Activated CD4-positive, CD25-positive, alpha-beta regulatory T cell treated with anti-CD3 and anti-CD28 coated beads, Interleukin-2, amount 50 U/mL, for 24 hours (primary cell): ENCODE results near the gene HMOX1.

ENCODE experiments used
- ATAC-seq, 2 donors: fragments of 150-1000 bp; cut with Tn5 transposase; one replicate each; pipeline ENCODE4 v1.10.0; 2021; ENCODE audit warnings: mild to moderate bottlenecking in 1 of 2, moderate library complexity in 1 of 2

HMOX1 gene

DNA sequence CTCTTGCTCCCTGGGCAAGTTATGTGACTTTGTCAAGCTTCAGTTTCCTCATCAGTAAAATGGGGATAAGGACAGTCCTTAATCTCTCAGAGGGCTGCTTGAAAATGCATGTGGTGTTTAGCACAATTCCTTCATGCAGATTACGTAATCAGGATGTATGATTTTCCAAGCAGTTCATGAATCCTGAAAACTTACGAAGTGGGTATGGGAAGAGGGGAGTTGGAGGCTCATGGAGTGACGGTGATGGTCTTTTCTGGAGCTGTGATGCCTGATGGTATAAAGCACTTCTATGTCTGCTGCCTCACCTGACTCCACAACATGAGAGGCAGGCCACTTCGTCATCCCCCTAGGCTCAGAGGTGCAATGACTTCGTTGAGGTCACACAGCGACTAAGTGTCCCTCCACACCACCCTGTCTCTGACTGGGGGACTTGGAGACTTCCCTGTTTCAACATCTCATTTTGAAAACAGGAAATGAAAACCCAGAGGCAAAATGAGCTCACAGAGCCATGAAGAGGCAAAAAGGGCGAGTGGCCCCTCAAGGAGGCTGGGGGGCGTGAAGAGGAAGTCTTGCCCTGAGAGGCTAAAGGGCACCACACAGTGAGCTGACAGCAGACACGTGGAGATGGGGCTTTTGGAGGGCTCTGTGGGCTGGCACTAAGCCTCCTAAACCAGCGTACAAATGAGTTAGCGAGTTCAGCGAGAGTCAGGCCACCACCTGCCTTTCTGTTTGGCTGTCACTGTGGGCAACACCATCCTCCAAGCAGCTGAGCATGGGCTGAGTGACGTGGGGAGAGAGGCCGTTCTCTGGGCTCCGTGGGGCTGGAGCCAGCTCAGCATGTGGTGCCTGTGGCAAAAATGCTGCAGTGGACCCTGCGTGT, 29.1 kb downstream of the HMOX1 start:
- peak; percentile 71 to 73 for ATAC-seq

DNA sequence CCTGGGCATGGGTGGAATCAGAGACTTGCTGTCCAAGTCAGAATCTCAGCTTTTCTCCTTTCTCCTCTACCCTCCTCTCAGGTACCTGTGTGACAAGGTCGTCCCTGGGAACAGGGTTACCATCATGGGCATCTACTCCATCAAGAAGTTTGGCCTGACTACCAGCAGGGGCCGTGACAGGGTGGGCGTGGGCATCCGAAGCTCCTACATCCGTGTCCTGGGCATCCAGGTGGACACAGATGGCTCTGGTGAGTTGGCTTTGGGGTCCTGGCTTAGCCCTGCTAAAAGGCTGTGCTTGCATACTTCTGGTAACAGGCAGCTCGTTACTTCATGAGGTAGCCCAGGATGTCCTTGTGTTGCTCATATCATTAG, 29.8 kb downstream of the HMOX1 start:
- ATAC-seq = no peak

DNA sequence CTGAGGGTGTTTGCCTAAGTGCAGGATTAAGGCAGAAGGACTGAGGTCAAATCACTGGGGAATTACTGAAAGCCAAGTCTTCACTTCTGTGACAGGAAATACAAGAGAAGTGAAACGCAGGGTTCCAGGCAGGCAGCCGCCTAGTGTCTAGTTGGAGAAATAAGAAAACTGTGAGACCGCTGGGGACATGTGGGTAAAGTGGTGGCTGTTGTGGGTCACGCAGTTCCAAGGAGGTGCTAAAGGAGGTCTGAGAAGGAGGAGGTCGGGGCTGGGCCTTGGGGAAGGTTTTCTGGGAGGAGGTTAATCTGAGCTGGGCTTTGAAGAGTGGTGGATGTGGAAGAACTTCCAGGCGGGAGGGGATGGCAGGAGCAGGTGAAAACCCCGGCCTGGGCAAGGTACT, 30.2 kb downstream of the HMOX1 start:
- ATAC-seq = peak; percentile 10 to 15

DNA sequence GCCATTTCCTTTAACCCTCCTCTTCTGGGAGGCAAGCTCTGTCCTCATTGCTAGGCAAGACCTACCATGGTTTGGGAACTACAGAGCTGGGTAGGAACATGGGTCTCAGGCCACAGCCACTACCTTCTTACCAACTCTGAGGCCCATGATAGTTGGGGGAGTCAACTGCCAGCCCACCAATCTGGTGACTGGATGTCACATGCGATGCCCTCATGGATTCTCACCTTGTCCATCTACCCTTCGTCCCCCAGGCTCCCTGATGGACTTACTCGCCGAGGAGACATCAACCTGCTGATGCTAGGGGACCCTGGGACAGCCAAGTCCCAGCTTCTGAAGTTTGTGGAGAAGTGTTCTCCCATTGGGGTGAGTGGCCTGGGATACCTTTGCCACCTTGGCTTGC, 32.7 kb downstream of the HMOX1 start:
- no peak for ATAC-seq

DNA sequence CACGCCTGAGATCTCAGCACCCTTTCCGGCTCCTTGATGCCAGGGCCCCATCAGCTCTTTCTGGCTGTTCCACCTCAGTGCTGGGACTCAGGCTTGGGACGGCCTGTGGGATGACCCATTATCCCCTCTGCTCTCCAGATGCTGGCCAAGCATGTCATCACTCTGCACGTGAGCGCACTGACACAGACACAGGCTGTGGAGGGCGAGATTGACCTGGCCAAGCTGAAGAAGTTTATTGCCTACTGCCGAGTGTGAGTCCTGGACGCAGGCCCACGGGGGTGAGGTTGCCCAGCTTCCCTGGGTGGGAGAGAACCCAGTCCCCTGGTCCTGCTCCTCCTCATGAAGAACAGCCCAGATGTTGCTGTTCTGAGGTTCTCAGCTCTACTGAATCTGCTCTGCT, 36.7 kb downstream of the HMOX1 start:
- ATAC-seq = no peak

DNA sequence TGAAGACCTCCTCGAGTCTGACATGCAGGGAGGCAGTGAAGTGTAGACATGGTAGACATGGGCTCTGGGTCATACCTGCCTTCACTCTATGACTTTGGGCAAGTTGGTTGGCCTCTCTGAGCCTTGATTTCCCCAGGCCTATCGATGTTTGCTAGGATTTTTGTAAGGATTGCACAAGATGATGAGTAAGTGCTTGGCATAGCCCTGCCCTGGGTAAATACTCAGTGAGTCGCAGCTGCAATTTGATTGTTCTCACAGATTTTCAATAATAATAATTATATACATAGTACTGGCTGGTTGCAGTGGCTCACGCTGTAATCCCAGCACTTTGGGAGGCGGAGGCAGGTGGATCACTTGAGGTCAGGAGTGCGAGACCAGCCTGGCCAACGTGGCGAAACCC, 37.2 kb downstream of the HMOX1 start:
- no peak for ATAC-seq

DNA sequence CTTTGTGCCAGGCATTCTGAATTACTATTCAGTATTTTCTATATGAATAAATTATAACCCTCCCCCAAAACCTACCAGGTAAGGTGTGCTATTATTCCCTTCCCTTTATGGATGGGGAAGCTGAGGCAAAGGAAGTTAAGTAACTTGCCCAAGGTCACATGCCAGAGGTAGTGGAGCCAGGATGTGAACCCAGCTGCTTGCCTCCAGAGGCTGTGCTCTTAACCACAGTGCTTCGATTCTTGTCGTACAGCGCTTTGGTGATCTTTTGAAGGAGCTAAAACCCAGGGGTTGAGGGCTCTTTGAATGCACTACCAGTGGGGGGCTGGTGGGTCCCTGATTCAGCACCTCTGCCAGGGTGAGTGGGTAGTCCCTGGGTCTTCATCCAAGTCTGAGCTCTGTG, 37.8 kb downstream of the HMOX1 start:
- ATAC-seq = no peak

DNA sequence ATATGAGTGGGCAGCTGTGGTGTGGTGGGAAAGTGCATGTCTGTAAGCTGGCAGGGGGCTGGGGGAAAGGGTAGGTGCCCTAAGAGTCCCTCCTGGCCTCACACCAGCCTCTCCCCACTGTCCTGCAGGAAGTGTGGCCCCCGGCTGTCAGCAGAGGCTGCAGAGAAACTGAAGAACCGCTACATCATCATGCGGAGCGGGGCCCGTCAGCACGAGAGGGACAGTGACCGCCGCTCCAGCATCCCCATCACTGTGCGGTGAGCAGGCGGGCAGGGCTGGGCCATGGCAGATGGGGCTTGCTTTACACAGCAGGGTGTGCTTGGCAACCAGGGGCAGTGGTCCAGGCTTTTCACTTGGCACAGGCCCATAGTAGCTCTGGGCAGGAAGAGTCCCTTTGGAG, 38.9 kb downstream of the HMOX1 start:
- ATAC-seq = no peak

DNA sequence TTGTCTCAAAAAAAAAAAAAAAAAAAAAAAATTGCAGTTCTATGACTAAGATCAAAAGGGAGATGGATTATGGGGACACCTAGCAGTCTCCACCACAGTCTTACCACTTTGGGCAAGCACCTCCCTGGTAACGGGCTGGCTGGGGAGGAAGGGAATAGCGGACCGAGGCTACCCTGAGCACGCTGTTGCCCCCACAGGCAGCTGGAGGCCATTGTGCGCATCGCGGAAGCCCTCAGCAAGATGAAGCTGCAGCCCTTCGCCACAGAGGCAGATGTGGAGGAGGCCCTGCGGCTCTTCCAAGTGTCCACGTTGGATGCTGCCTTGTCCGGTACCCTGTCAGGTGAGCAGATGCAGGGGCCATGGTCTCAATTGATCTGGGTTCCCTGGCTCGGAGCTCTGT, 40.2 kb downstream of the HMOX1 start:
- ATAC-seq = no peak

DNA sequence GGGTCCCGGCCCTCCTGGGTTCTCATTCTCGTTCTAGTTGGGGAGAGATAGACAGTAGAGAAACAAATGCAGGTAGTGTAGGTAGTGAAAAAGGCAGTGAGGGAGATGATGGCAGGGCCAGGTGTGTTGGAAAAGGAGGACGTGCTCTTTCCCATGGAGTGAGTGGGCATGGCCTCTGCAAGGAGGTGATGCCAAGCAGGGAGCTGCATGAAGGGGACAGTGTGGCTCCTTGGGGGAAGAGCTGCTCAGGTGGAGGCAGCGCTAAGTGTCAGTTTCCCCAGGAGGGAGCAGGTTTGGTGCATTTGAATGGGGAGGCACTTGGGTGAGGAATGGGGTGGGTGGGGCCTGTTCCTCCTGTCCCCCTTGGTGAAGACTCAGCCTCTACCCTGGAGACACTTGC, 41.2 kb downstream of the HMOX1 start:
- ATAC-seq = no peak

DNA sequence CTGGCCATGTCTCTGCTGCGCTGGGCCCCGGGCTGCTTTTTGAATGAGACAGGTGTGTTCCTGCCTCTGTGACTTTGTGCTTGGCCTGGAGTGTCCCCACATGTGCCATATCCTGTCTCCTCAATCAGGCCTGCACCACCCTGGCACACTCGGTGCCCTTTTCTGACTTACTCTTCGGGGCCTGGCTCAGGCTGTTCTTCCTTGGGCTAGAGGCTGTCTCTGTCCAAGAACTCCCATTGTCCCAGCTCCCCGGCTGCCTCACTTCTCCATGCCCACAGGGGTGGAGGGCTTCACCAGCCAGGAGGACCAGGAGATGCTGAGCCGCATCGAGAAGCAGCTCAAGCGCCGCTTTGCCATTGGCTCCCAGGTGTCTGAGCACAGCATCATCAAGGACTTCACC, 42.0 kb downstream of the HMOX1 start:
- ATAC-seq = no peak

DNA sequence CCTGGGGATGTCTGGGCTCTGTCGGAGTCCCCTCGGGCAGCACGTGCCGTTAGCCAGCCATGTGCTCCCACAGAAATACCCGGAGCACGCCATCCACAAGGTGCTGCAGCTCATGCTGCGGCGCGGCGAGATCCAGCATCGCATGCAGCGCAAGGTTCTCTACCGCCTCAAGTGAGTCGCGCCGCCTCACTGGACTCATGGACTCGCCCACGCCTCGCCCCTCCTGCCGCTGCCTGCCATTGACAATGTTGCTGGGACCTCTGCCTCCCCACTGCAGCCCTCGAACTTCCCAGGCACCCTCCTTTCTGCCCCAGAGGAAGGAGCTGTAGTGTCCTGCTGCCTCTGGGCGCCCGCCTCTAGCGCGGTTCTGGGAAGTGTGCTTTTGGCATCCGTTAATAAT, 43.2 kb downstream of the HMOX1 start:
- no peak for ATAC-seq

DNA sequence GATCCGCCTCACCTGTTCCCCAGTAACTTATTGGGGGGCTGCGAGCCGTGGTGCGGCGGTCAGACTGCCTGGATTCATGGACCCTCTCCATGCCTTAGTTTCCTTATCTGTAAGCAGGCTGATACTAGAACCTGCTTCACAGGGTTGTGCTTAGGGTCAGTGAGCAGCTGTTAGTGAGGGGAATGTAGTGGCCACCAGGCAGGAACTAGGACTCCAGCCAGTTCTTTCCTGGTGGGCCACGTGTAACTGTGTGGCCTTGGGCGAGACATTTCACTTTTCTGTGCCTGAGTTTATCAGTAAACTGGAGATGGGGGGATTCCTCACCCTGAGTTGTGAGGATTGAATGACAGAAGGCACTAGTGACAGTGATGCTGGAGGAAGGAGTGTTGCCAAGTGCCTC, 43.9 kb downstream of the HMOX1 start:
- ATAC-seq = no peak

DNA sequence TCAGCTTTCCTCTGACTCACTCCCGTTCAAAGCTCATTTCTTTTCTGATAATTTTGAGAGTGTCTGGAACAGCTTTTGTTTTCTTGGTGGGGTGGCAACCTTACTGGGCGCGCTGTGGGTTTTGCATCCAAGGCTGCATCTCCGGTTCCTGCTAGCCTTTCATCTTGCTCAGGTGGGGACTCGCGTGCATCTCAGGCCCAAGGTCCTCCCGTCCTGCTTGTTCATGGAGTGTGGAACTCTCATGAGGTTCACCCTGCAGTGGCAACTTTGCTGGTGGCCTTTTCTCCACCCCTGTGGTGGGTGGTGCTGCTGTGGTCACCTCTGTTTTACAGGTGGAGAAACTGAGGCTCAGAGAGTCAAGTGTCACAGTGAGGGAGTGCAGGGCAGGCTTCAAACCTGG, 44.6 kb downstream of the HMOX1 start:
- ATAC-seq = no peak

DNA sequence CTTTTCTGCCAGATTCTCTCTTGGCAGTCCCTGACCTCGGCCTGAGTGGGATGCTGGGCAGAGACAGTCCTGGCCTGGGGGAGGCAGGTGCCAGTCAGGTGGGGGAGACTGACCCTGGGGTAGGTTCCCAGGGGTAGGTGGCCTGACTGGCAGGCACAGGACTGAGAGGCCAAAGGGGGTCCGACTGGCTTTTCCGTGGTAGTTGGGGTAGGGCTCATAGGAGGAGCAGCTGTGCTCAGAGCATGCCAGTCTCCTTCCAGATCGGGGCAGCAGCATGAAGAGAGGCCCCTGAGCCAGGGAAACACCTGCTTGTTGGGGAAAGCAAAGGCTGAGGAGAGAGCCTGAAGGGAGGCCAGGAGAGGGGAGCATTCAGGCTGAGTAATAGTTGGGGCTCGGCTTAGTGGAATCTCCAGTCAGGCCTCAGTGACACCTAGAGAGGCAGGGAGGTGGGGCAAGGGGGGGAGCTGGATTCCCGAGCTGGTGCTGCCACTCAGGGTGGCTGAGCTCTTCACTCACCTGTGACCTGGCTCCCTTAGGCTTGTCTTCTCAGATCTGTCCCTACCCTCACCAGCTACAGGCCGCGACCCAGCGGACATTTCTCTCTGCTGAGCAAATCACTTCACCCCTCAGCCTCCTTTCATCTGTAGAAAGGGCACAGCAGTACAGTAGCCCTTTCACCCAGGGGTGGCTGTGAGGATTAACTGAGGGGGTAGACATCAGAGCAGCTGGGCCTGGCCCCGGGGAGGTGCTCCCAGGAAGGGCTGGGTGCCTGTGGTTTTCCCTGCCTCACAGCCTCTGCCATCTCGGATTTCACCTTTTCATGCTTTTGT, 45.3 kb downstream of the HMOX1 start:
- ATAC-seq = peak in 1 of 2 donors; percentile 14

DNA sequence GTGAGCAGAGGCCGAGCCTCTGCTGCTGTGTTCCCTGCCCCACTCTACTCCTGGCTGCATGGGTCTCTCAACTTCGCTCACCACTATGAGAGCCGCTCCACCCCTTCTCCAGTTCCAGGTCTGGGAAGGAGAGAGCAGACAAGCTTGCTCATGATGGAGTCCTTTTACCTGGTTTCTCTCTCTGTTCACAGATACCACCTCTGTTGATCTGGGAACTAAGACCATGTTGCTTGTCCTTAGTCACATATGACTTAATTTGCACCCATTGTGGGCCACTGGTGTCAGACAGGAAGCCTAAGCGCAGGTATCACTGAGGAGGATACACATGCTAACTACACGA, 45.9 kb downstream of the HMOX1 start:
- ATAC-seq = no peak

DNA sequence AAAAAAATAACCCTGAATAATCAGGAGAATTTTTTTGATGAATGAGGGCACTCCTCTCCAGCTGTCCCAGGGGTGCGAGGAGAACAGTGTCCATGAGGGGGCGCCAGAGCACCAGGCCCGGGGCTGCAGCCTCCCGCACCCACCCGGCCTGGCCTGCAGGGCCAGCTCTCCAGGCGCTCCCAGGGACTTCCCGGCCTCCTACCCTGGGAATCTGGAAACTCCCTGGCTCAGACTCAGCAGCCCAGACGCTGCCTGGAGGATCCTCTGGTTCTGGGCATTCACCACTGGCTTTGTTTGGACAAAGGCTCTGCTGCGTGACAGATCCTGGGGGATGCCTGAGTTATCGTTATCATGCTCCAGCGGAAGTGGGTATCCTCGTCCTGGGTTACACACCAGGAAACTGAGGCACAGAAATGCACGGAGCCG, 50.0 kb downstream of the HMOX1 start:
- peak; percentile 64 to 65 for ATAC-seq

DNA sequence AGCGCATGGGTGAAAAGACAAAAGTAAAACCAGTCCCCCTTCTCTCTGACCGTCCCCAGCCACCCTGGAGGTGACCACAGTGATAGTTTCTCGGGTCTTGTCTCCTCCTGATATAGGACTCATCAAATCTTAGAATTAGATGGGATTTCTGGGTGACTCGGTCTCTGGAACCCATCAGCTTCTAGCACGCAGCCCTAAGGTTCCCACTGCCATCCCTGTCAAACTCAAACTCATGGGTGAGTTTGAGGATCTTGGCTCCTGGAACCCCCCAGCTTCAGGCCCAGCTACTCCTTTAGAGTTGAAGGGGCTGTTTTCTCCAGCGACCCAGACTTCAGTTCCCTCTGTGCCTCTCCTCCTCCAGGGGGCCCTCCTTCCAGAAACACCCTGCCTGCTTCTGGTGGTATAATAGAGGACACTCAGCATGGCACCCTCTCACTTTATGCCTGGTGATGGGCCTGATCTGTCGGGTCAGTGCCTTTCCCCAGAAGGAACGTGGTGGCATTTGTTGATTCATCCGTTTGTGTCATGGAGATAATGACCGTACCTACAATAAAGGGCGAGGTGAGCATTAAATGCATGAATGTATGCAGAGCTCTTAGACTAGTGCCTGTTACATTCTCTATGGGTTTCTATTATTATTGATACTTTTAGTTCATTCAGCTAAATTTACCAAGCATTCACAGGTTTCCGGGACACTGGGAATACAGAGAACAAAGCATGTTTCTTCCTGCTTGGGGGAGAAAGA, 50.8 kb downstream of the HMOX1 start:
- no peak for ATAC-seq

DNA sequence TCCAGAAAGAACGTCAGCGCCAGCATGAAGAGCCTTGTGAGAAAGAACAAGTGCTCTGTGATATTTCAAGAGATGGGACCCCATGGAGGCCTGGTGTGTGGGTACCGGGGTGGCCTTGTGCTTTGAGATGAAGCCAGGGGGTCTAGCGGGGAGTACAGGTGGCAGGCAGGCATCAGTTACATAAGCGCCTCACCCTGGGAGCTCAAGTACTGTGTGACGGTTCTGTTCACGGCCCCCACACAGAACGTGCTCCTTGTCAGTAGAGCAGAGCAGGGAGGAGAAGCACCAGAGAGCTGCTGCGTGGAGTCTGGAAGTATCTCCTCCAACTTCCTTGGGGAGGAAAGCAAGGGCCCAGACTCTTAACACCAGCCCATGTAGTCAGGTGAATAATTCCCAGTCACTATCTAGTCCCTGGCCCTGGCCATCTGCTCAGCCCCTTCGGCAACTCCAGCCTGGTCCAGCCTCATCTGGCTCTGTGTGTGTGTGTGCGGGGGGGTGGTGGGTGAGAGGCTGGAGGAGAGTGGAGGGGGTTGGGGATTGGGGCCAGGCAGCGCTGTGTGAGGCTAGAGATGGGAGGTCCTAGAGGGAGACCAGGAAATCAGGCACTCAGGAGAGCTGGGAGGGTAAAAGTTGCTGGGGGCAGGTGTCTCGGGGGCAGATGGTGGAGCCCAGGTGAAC, 51.5 kb downstream of the HMOX1 start:
- no peak for ATAC-seq

DNA sequence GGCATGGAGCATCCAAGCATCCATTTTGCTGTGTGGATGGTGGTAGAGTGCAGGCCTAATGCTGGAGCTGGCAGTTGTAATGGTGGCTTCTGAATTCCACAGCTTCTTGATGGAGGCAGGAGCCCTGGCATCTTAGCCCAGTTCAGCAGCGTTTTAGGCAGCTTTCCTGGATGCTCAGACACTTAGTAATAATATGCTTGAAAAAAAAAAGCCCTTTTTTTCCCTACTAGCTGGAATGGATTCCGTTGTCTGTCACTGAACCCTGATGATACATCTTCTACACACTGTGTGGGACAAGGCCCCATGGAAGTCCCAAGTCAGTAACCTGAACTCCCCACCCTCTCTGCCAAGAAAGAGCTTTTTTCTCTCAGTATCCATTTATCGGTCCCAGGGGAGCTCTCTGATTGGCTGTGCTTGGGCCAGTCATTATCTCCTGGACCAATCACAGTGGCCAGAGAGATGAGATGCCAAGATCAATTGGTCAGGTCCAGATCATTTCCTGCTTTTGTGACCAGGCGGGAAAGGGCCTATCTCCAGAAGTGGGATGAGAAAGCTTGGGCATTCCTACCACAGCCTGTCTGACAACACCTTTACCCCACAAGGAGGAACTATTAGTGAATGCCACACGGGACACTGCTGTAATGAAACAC, 53.3 kb downstream of the HMOX1 start:
- no peak for ATAC-seq

DNA sequence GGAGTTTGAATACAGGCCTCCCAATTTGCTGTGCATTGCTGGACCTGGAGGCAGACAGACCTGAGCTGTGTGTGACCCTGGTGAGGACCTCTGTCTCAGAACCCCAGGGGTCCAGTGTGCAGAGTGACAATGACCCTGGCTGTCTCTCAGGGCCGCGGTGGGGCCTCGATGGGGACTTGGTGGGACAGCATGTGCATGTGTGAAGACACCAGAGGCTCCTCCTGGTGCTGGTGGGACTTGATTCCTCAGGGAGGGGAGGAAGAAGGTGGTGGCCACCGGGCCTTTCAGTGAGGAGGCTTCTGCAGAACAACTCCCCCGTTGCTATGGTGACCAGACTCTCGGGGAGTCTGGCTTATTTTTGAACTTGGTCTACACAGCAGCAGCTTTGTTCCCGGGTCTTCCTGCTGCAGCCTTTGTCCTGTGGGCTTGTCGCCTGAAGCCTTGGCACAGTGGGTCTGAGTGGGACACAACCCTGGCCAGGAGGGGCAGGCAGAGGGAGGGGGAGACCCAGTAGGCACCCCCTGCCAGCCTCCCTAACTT, 54.4 kb downstream of the HMOX1 start:
- ATAC-seq = no peak

DNA sequence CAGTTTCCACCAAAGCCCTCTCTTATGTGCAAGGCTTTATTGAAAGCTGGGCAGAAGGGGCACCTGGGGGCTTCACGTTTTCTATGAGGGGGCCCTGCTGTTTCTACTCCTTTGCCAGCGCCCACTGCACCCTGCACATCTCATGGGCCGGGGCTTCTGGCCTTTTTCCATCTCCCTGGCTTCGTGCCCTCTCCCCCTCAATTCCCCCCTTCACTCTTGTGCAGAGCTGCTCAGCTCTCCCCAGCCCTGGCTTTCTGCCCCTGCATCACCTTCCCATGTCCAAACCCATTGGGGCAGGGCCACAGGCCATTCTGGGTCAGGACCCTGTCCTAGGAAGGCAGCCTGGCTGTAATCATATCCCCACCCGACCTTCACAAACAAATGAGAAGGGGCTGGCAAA, 55.5 kb downstream of the HMOX1 start:
- no peak for ATAC-seq
